Measurements from ENCODE around the gene MOB3B.

MOB3B gene

DNA sequence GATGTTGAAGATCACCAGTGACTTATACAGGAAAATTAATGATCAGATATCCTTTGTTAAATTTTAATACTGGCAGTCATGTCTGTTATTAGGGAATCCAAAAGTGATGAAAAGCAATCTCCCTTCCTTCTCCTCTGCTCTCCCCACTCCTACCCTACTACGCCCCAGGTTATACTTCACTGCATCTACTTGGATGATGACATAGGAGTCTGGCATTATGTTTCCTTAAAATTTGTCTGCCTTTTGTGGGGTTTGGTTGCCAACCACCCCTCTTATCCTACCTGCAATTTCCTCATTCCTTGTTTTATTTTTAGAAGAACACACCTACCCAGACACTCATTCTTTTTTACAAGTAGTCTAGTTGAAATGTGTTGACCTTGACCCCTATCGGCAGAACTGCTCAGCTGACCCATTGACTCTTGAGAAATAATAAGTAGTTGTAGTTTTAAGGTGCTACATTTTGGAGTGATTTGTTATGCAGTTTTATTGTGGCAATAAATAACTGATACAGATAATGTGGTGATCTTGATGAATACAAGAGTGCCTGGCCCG is 5.1 kb upstream of the MOB3B start:
- Histone ChIP-seq H3K27me3 (ENCODE audit: insufficient read depth, low read length) (no peaks in the 10 kb centered on the region), H3K79me2 (ENCODE audit: insufficient read depth, low read length) (no peaks in the 10 kb centered on the region), H3F3A (ENCODE audit: insufficient read depth, low read length) (no peaks in the 10 kb centered on the region), H3K4me2 (ENCODE audit: low read length) (no peak overlapping the region), H3K4me3 (ENCODE audit: low read depth, low read length, poor library complexity, severe bottlenecking) (no peak overlapping the region), H3K4me1 (ENCODE audit: insufficient read depth, low read length, severe bottlenecking) (no peaks in the 10 kb centered on the region), H3K36me3 (ENCODE audit: insufficient read depth, low read length) (no peaks in the 10 kb centered on the region), H3K9me2 (ENCODE audit: low read depth, low read length) (no peaks in the 10 kb centered on the region), H3K27ac (ENCODE audit: low read depth, low read length, poor library complexity, severe bottlenecking) (no peak overlapping the region), H4K20me1 (ENCODE audit: insufficient read depth, low read length) (no peaks in the 10 kb centered on the region), H2AFZ (ENCODE audit: low read length) (no peak overlapping the region), H3K9ac (ENCODE audit: low read length) (no peak overlapping the region), H3K9me3 (ENCODE audit: low read length) (no peaks in the 10 kb centered on the region)
- TF ChIP-seq, protein P1, sequence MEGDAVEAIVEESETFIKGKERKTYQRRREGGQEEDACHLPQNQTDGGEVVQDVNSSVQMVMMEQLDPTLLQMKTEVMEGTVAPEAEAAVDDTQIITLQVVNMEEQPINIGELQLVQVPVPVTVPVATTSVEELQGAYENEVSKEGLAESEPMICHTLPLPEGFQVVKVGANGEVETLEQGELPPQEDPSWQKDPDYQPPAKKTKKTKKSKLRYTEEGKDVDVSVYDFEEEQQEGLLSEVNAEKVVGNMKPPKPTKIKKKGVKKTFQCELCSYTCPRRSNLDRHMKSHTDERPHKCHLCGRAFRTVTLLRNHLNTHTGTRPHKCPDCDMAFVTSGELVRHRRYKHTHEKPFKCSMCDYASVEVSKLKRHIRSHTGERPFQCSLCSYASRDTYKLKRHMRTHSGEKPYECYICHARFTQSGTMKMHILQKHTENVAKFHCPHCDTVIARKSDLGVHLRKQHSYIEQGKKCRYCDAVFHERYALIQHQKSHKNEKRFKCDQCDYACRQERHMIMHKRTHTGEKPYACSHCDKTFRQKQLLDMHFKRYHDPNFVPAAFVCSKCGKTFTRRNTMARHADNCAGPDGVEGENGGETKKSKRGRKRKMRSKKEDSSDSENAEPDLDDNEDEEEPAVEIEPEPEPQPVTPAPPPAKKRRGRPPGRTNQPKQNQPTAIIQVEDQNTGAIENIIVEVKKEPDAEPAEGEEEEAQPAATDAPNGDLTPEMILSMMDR (IDR thresholded peaks at IDR 0.05; ENCODE audit: low read length), result no peak
- TF ChIP-seq EZH2 (IDR thresholded peaks at IDR 0.05; ENCODE audit: borderline replicate concordance, low read length), result no peak

DNA sequence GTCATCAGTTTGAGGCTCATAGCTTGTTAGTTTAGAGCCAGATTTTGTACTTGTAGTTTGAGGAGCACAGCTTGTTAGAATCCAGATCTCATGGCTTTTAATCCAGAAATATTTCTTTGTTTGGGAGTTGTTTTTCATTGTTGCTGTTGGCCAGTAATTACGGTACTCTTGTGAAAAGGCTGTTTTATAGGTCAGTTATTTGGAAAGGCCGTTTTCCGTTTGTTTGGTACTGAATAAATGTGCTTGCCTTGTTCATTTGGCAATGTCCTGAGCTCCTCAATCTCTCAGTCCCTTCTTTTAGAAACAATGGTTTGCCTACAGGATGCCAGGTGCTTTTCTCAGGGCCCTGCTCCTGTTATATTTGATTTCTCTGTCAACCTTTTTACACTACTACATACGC is 4.5 kb upstream of the MOB3B start:
- no peak for TF ChIP-seq EZH2 (IDR thresholded peaks at IDR 0.05; ENCODE audit: borderline replicate concordance, low read length)
- TF ChIP-seq, protein P1 (IDR thresholded peaks at IDR 0.05; ENCODE audit: low read length), result no peak
- H3K36me3 ChIP-seq (ENCODE audit: insufficient read depth, low read length), result no peaks in the 10 kb centered on the region
- H3F3A ChIP-seq (ENCODE audit: insufficient read depth, low read length), result no peaks in the 10 kb centered on the region
- no peaks in the 10 kb centered on the region for H3K9me3 ChIP-seq (ENCODE audit: low read length)
- no peaks in the 10 kb centered on the region for H3K9me2 ChIP-seq (ENCODE audit: low read depth, low read length)
- H3K9ac ChIP-seq (ENCODE audit: low read length), result no peak overlapping the region
- H3K27ac ChIP-seq (ENCODE audit: low read depth, low read length, poor library complexity, severe bottlenecking), result no peak overlapping the region
- H3K27me3 ChIP-seq (ENCODE audit: insufficient read depth, low read length), result no peaks in the 10 kb centered on the region
- peaks cover 3% of the 10 kb centered on the region for H3K4me1 ChIP-seq (ENCODE audit: insufficient read depth, low read length, severe bottlenecking)
- no peak overlapping the region for H2AFZ ChIP-seq (ENCODE audit: low read length)
- H3K79me2 ChIP-seq (ENCODE audit: insufficient read depth, low read length), result no peaks in the 10 kb centered on the region
- H4K20me1 ChIP-seq (ENCODE audit: insufficient read depth, low read length), result no peaks in the 10 kb centered on the region
- H3K4me3 ChIP-seq (ENCODE audit: low read depth, low read length, poor library complexity, severe bottlenecking), result no peak overlapping the region
- no peak overlapping the region for H3K4me2 ChIP-seq (ENCODE audit: low read length)

DNA sequence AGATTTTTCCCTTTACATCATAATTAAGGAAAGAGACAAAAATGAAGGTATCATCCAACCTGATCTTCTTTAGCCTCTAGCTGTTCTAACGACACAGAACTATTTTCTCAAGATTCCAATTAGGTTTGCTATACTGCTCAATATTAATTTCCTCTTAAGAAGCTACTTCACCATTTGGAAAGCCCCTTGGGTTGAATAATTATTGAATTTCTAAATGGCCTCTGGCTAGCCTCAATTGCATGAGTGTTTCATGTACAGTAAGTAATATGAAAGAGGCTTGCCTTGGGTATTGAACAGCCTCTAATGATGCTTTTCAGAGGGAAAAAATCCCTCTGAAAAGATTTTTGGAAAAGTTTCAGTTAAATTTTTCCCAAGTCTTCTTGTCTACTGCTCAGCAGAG is 3.7 kb upstream of the MOB3B start:
- Histone ChIP-seq H3K9me3 (ENCODE audit: low read length) (no peaks in the 10 kb centered on the region), H4K20me1 (ENCODE audit: insufficient read depth, low read length) (no peaks in the 10 kb centered on the region), H3K79me2 (ENCODE audit: insufficient read depth, low read length) (no peaks in the 10 kb centered on the region), H3K4me3 (ENCODE audit: low read depth, low read length, poor library complexity, severe bottlenecking) (no peak overlapping the region), H3K4me2 (ENCODE audit: low read length) (no peak overlapping the region), H3K27me3 (ENCODE audit: insufficient read depth, low read length) (no peaks in the 10 kb centered on the region), H3F3A (ENCODE audit: insufficient read depth, low read length) (no peaks in the 10 kb centered on the region), H2AFZ (ENCODE audit: low read length) (no peak overlapping the region), H3K4me1 (ENCODE audit: insufficient read depth, low read length, severe bottlenecking) (peaks cover 9% of the 10 kb centered on the region), H3K9ac (ENCODE audit: low read length) (no peak overlapping the region), H3K27ac (ENCODE audit: low read depth, low read length, poor library complexity, severe bottlenecking) (no peak overlapping the region), H3K9me2 (ENCODE audit: low read depth, low read length) (no peaks in the 10 kb centered on the region), H3K36me3 (ENCODE audit: insufficient read depth, low read length) (no peaks in the 10 kb centered on the region)
- TF ChIP-seq EZH2 (IDR thresholded peaks at IDR 0.05; ENCODE audit: borderline replicate concordance, low read length), result no peak
- TF ChIP-seq, protein P1 (IDR thresholded peaks at IDR 0.05; ENCODE audit: low read length), result no peak
